Stimulated activated naive CD8-positive, alpha-beta T cell treated with anti-CD3 and anti-CD28 coated beads, Interleukin-15, amount 100 ng/mL, for 72 hours (primary cell): ENCODE results near the gene ID4.

Source experiments
- ATAC-seq: fragments of 150-1000 bp; cut with Tn5 transposase; 2 replicates; pipeline ENCODE4 v1.10.0; 2021; ENCODE audit warnings: mild to moderate bottlenecking, moderate library complexity
- DNase-seq, 2 donors: peaks; one replicate each; pipeline ENCODE4 v3.0.0; 2021 to 2022
- H3K27ac Mint-ChIP-seq, 2 donors: one replicate each; pipeline ENCODE4 v1.8.0; 2022; ENCODE audit warnings: mild to moderate bottlenecking in 2 of 2, mixed read lengths in 2 of 2, moderate library complexity in 2 of 2
- H3K27me3 Mint-ChIP-seq: one replicate; pipeline ENCODE4 v1.8.0; 2022; ENCODE audit warnings: mixed read lengths
- H3K4me1 Mint-ChIP-seq: one replicate; pipeline ENCODE4 v1.8.0; 2022; ENCODE audit warnings: mild to moderate bottlenecking, mixed read lengths
- H3K4me3 Mint-ChIP-seq, 2 donors: one replicate each; pipeline ENCODE4 v1.8.0; 2022; ENCODE audit warnings: mild to moderate bottlenecking in 2 of 2, mixed read lengths in 2 of 2, moderate library complexity in 1 of 2
- H3K9me3 Mint-ChIP-seq, 2 donors: one replicate each; pipeline ENCODE4 v1.8.0; 2022; ENCODE audit warnings: mixed read lengths in 2 of 2

Gene ID4

DNA sequence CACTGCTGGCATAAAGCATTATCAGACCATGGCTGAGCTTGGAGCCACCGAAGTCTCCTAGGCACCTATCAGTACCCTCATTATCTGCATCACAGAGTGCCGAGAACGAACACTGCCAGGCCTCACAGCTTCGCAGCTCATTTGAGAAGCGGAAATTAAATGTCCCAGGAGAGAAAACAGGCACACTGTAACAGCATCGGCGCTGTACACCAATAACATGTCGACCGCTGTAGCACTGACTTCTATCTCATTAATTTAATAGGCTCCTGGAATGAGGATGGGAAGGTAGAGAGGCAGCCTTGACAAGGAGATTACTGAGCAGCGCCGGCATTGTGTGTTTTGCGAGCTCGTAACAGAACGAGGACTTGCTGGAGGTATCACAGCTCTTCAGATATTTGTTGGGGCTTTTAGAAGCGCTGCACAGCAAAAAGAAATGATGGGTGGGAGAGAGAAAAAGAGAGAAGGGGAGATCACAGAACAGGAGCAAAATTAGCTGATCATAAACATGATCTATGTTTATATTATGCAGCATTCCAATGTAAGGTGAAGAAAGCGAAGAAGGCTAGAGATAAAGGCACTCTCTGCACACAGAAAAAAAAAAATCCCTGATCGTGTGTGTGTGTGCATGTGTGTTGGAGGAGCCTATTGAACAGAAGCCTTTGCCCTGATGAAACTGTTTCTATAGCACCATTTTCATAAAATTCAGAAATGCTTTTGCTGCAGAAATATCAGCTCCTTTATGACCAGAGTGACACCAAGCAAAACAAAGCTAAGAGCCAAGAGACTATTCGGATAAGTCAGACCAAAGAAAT is 29.2 kb downstream of the ID4 start:
- DNase-seq = no peak
- Mint-ChIP-seq H3K9me3 (no peaks in the 10 kb centered on the region), H3K27me3 (peaks cover 5% of the 10 kb centered on the region), H3K27ac (no peak overlapping the region), H3K4me1 (no peaks in the 10 kb centered on the region), H3K4me3 (no peak overlapping the region)
- no peak for ATAC-seq

GRCh38 chr6:19866985-19867627 is 29.9 kb downstream of the ID4 start:
- DNase-seq (no peak), ATAC-seq (no peak)
- Mint-ChIP-seq H3K4me1 (no peaks in the 10 kb centered on the region), H3K27me3 (peaks cover 5% of the 10 kb centered on the region), H3K4me3 (no peak overlapping the region), H3K27ac (peak overlapping the region in 1 of 2 donors; percentile 27), H3K9me3 (no peaks in the 10 kb centered on the region)

DNA sequence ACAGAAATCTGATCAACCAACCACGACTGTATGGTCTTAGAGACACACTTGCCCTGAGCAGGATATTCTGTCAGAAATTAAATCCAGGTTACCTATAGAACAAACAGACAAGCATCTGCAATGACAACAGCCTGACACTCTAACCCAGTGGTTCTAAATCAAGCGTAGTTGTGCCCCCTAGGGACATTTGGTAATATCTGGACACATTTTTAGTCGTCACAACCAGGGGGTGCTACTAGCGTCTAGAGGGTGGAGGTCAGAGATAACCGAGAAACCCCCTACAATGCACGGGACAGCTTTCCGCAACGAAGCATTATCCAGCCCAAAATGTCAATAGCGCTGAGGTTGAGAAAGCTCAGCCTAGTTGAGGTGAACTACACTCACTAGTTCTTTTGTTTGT is 32.3 kb downstream of the ID4 start:
- Mint-ChIP-seq H3K9me3 (no peaks in the 10 kb centered on the region), H3K4me3 (no peak overlapping the region), H3K4me1 (no peaks in the 10 kb centered on the region), H3K27me3 (peaks cover 5% of the 10 kb centered on the region), H3K27ac (no peak overlapping the region)
- ATAC-seq (no peak), DNase-seq (no peak)

DNA sequence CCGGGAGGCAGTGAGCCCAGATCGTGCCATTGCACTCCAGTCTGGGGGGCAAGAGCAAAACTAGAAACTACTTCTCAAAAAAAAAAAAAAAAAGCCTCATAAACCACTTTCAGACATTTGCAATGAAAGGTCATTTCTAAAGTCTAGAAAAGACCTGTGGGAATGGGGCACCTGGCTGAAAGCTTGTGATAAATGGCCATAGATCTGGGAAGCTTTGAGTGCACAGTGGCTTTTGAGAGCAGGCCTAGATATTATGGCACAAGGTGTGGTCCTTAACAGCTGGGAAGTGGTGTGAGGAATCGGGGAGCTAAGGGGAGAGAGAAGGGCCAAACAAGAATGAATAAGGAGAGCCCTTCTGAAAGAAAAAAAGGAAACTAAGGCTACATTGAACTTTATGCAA is 33.2 kb downstream of the ID4 start:
- no peak overlapping the region for H3K4me3 Mint-ChIP-seq
- H3K27me3 Mint-ChIP-seq = peaks cover 5% of the 10 kb centered on the region
- H3K27ac Mint-ChIP-seq = no peak overlapping the region
- H3K9me3 Mint-ChIP-seq = peaks cover 0 to 2% of the 10 kb centered on the region in 2 donors
- no peak for ATAC-seq
- DNase-seq = no peak
- H3K4me1 Mint-ChIP-seq = no peaks in the 10 kb centered on the region

- H3K4me1 Mint-ChIP-seq = no peaks in the 10 kb centered on the region
- H3K4me3 Mint-ChIP-seq = no peak overlapping the region
- peaks cover 0 to 7% of the 10 kb centered on the region in 2 donors for H3K9me3 Mint-ChIP-seq
- H3K27me3 Mint-ChIP-seq = no peaks in the 10 kb centered on the region
- no peak for DNase-seq
- no peak for ATAC-seq
- H3K27ac Mint-ChIP-seq = no peak overlapping the region
Observed at GRCh38 chr6:19873031-19873430, 35.9 kb downstream of the ID4 start.

DNA sequence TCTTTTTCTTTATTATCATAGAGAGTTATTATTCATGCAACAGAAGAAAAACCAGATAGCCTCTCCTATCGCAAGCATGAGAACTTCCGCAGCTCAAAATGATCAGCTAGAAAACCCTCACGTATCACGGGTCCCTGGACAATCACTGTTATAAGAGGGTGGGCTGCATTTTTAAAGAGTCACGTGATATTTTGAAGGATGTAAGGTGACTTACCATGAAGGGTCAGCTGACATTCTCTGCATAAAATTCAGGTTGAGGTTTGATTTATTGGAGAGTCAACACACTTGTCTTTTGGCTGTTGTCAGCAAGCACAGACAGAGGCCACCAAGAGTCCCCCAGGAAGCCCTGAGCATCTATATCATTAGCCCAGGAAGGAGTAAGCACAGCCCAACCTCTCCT is 39.5 kb downstream of the ID4 start:
- Mint-ChIP-seq H3K9me3 (peaks cover 4 to 7% of the 10 kb centered on the region in 2 donors), H3K27ac (no peak overlapping the region), H3K27me3 (no peaks in the 10 kb centered on the region), H3K4me3 (no peak overlapping the region), H3K4me1 (no peaks in the 10 kb centered on the region)
- ATAC-seq (no peak), DNase-seq (no peak)

DNA sequence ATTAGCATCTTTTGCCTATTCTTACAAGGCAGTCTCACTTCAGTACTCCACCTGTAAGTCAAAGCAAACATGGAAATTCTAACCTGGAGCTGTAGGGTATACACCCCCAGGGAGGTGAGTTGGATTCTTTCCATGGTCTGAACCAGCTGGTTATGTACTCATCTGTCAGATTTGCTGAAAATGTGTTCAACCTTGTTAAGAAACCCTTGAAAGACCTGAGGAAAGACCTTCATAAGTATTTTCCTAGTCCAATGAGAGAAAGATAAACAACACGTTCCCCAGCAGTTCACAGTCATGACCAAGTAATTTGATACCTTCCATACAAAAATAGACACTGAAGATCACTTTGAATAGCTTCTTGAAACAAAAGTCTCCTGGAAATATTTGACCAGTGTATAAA is 42.5 kb downstream of the ID4 start:
- no peaks in the 10 kb centered on the region for H3K27me3 Mint-ChIP-seq
- no peak overlapping the region for H3K4me3 Mint-ChIP-seq
- no peak overlapping the region for H3K27ac Mint-ChIP-seq
- no peaks in the 10 kb centered on the region for H3K4me1 Mint-ChIP-seq
- ATAC-seq (no peak), DNase-seq (no peak)
- H3K9me3 Mint-ChIP-seq = peaks cover 4 to 7% of the 10 kb centered on the region in 2 donors

- peaks cover 4 to 7% of the 10 kb centered on the region in 2 donors for H3K9me3 Mint-ChIP-seq
- no peaks in the 10 kb centered on the region for H3K27me3 Mint-ChIP-seq
- no peaks in the 10 kb centered on the region for H3K4me1 Mint-ChIP-seq
- DNase-seq (no peak), ATAC-seq (no peak)
- H3K4me3 Mint-ChIP-seq = no peak overlapping the region
- H3K27ac Mint-ChIP-seq = no peak overlapping the region
Observed at GRCh38 chr6:19880066-19880465, 42.9 kb downstream of the ID4 start.

- DNase-seq = no peak
- Mint-ChIP-seq H3K4me3 (no peak overlapping the region), H3K9me3 (no peaks in the 10 kb centered on the region), H3K27ac (no peak overlapping the region), H3K27me3 (no peaks in the 10 kb centered on the region), H3K4me1 (no peaks in the 10 kb centered on the region)
- no peak for ATAC-seq
Observed at GRCh38 chr6:19891451-19891850, 54.3 kb downstream of the ID4 start.
